ENCODE results near the gene PRKCA.

PRKCA gene

GRCh38 chr17:66811683-66812054, 509.3 kb downstream of the PRKCA start:
- DNase-seq (ENCODE audit: low spot score), result no peak

DNA sequence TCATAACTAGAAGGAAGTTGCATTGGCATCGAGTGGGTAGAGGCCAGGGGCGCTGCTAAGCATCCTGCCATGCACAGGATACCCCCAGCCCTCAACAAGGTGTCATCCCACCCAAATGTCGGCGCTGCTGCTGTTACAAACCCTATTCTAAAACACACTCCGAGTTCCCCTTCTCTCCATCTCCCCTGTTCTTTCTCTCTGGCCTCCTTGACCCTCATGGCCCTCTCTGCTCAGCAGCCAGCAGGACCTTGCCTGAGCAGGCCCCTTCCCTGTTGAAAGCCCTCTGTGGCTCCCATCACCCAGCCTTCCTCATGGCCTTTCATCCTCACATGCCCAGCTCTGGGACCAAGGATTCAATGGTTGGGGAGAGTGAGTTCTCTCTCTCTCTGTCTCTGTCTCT, 510.2 kb downstream of the PRKCA start:
- DNase-seq (ENCODE audit: low spot score), result no peak

DNA sequence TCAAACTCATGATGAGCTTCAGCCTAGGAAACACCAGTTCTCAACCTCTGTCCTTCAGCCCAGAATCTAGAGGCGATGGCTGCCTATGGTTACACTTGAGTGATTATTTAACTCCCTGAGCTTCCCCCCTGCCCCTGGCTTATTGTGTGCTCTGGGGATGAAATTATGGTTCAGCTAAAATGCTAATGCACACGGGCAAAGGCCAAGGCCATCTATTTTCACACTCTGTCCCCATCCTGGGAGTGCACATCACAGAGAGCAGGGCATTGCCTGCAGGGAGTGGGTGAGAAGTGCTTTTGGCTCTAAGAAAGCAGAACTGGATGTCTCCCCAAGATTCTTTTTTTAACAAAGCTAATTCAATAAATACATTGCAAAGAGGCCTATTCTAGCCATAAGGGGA, 510.9 kb downstream of the PRKCA start:
- DNase-seq (ENCODE audit: low spot score), result no peak

- DNase-seq (ENCODE audit: low spot score), result no peak
Measured at GRCh38 chr17:66814026-66814425, 511.6 kb downstream of the PRKCA start.

GRCh38 chr17:66814570-66814969, 512.2 kb downstream of the PRKCA start:
- DNase-seq (ENCODE audit: low spot score), result no peak

GRCh38 chr17:66817750-66818149, 515.3 kb downstream of the PRKCA start:
- no peak for DNase-seq (ENCODE audit: low spot score)

GRCh38 chr17:66819466-66819865, 517.1 kb downstream of the PRKCA start:
- no peak for DNase-seq (ENCODE audit: low spot score)

- DNase-seq (ENCODE audit: low spot score), result no peak
Measured at GRCh38 chr17:66822009-66822408, 519.6 kb downstream of the PRKCA start.

- DNase-seq (ENCODE audit: low spot score), result no peak
Measured at GRCh38 chr17:66826856-66827255, 524.4 kb downstream of the PRKCA start.

DNA sequence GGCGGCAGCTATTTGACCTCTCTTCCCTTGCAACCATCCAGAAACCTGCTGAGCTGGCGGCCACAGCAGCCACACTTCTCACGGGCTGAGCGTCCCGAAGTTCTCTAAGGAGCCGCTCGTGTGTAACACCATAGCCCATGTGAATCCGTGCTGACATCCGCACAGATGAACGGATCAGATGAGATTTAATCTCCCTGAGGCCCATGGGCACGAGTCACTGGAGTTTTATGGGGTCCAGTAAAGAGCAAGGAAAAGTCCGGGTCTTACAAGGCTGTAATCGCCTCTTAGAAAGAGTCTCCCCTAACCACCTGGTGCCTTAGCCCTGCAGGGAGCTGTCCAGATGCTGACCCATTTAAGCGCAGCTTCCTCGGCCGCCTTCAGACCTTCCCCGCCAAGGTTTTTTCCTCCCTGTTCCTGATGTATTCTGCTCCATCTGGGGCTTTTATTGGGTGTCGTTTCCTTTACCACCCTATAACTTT, 527.0 kb downstream of the PRKCA start:
- DNase-seq (ENCODE audit: low spot score), result peak; percentile 76

- no peak for DNase-seq (ENCODE audit: low spot score)
Measured at GRCh38 chr17:66829883-66830282, 527.5 kb downstream of the PRKCA start.

GRCh38 chr17:66830451-66830850, 528.0 kb downstream of the PRKCA start:
- no peak for DNase-seq (ENCODE audit: low spot score)

GRCh38 chr17:66831383-66832210, 529.2 kb downstream of the PRKCA start:
- DNase-seq (ENCODE audit: low spot score), result no peak

DNA sequence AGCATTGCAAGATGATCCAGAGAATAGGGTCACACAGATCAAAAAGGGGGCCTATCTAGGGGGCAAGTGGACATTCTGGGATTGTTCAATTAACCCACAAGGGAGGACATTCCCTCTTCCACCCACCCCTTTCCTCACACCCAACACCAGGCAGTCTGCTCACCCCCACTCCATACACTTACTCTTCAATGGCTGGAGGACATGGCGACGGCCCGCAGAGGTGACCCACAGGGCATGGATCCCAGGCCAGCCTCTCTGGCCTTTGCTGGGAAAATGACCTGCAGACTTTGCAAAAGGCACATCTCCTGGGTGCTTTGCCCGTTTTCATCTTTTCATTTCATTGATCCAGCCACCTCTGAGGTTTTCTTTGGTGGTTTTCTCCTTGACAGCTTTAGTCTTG, 530.8 kb downstream of the PRKCA start:
- no peak for DNase-seq (ENCODE audit: low spot score)

GRCh38 chr17:66834426-66834918, 532.1 kb downstream of the PRKCA start:
- no peak for DNase-seq (ENCODE audit: low spot score)

DNA sequence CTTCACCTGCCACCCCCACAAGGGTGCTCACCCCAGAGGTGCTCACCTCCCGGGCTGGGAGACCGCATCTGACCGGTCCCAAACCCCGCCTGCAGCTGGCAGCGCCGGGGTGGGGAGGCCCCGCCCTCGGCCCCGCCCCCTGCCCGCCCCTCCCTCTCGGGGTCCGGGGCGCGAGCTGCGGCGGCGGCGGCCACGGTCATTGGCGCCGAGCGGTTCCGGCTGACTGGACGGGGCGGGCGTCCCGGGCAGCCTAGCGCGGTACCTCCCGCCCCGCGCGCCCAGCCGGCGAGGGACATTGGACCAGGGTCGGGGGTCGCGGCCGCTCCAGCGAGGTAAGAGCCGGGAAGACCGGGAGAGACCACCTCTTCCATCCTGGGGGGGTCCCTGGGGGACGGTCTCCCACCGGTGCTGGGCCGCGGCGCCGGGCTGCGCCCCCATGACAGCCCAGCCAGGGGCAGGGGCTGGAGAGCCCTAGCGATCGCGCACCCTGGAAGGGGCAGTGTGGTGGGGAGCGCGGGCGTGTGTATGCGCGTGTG, 532.6 kb downstream of the PRKCA start, which contains the start of gene CACNG5:
Gene CACNG5 (plus strand): TSS at position 199 of the 536 bp plus-strand sequence. CDS start 42,216 bp downstream, outside the sequence.
- DNase-seq (ENCODE audit: low spot score), result no peak

DNA sequence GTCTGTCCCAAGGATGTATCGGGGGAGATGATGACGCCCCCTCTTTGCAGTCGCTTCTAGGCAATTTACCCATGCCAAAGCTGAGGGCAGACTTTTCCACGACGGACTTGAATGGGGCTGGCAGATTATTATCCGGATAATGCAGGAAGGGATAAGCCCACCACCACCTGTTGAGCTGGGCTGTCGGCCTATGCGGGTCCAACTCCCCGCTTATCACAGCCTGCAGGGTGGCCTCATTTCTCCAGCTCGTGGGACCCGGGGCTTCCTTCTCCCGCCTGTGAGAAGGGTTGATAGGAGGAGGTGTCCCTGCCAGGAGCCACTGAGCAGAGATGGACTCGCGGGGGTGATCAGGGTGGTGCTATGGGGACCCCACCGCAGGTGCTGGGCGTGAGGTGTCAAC, 533.1 kb downstream of the PRKCA start:
- no peak for DNase-seq (ENCODE audit: low spot score)

- DNase-seq (ENCODE audit: low spot score), result no peak
Measured at GRCh38 chr17:66836063-66837005, 533.9 kb downstream of the PRKCA start.

DNA sequence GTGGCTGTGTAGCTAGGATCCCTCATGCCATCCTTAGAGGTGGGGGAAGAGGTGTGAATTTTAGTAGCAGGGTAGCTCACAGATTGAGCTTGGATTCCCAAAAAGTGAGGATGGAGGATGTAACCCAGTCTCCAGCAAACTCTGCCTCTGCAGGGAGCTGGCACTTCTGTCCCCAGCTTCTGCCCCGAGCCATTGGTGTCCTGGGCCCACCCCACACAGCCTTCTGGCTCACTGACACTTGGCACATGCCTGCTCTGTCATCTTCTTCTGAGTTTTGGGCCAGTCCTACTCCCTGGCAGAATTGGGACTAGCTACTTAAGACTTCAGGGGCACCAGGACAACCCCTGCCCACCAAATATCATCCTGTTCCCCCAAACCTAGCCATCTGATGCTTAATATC, 534.8 kb downstream of the PRKCA start:
- DNase-seq (ENCODE audit: low spot score), result no peak

- no peak for DNase-seq (ENCODE audit: low spot score)
Measured at GRCh38 chr17:66837885-66838665, 535.7 kb downstream of the PRKCA start.

DNA sequence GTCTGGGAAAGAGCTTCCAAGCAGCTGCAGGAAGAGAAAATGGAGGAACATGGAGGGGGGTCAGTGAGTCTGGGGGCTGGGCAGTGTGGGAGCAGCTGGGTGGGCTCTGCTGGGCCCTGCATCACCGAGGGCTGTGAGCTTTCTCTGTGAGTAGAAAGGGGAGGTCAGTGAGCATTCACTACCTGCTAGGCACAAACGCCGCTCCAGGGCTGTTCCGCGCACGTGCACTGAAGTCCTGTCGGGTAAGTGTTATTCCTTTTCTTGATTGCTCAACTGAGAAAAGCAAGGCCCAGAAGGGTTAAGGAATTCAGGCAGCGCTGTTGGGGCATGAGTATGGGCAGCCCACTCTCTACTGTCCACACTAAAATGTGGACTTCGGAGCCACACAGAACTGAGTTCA, 537.2 kb downstream of the PRKCA start:
- no peak for DNase-seq (ENCODE audit: low spot score)

DNA sequence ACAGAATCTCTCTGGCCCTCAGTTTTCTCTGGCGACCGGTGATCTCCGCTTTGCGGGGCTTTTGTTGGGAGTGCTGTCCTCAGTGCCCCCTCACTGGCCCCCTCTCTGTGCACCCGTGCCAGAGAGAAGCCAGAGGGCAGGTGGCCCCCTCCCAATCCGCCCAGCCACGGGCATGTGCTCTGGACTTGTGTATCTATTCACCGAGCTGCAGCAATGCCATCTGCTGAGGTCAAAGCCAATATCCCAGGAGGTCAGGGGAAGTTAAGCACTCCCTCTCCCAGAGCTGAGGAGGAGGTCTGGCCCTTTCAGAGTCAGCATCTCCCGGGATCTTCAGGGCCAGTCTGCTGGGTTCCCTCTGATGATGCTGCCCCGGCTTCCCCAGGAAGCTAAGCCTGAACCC, 537.6 kb downstream of the PRKCA start:
- DNase-seq (ENCODE audit: low spot score), result no peak
